SK-N-SH (cell line): ENCODE data around the gene ITPRID2. TPM values are rescaled to one million over a fixed set of nuclear protein-coding genes. Genes with fewer than 3 reads are reported as not detected.

Experiments used
- CTCF ChIA-PET: fragments of 300-600, 350-600 bp; formaldehyde crosslinking; extraction: SDS; loops from one replicate; lab custom pipeline; 2021; lab: Yijun Ruan, JAX
- POLR2A ChIA-PET: fragments of 350-600 bp; sonication (Branson Sonifier 250); formaldehyde crosslinking; extraction: SDS; loops from one replicate; lab custom pipeline; 2020; ENCODE audit warnings: antibody characterized with exemption, inconsistent platforms; lab: Yijun Ruan, JAX
- DNase-seq: peaks from one replicate; pipeline ENCODE4 v3.0.0; 2012
- H2AFZ ChIP-seq: fragments of 200-600 bp; sonication (generic); 2 replicates; pipeline ENCODE4 v1.8.1; 2016; ENCODE audit warnings: antibody characterized with exemption, mild to moderate bottlenecking, low read depth
- H3F3A ChIP-seq: fragments of 200-600 bp; sonication (generic); replicated peaks from 2 replicates; pipeline ENCODE3; 2016; ENCODE audit warnings: antibody characterized with exemption, mild to moderate bottlenecking; ENCODE audit not compliant: insufficient read depth
- H3K27ac ChIP-seq, 2 experiments: fragments of 200-500 bp in 1 of 2; fragments of 200-600 bp in 1 of 2; sonication (Bioruptor generic) in 1 of 2; sonication (generic), shearing (Covaris generic) in 1 of 2; 2 replicates each; pipeline versions ENCODE4 v1.5.1 to v1.6.1; 2014 to 2016; ENCODE audit warnings: low read depth in 2 of 2, inconsistent platforms in 1 of 2, low read length in 1 of 2, mild to moderate bottlenecking in 1 of 2, mixed read lengths in 1 of 2
- H3K27me3 ChIP-seq: fragments of 200-600 bp; sonication (generic), shearing (Covaris generic); 2 replicates; pipeline ENCODE4 v1.6.1; 2016; ENCODE audit warnings: mixed run types; ENCODE audit not compliant: insufficient read depth
- H3K36me3 ChIP-seq, 2 experiments: fragments of 200-500 bp in 1 of 2; fragments of 200-600 bp in 1 of 2; sonication (Bioruptor generic) in 1 of 2; sonication (generic) in 1 of 2; replicated peaks in 1 of 2; 2 replicates each; pipeline versions ENCODE3 to v1.5.1; 2014 to 2016; ENCODE audit warnings: low read length in 1 of 2, mild to moderate bottlenecking in 1 of 2; ENCODE audit not compliant: insufficient read depth in 2 of 2, control insufficient read depth in 1 of 2
- H3K4me1 ChIP-seq, 2 experiments: fragments of 200-500 bp in 1 of 2; fragments of 200-600 bp in 1 of 2; sonication (Bioruptor generic) in 1 of 2; sonication (generic), shearing (Covaris generic) in 1 of 2; 2 replicates each; pipeline versions ENCODE4 v1.5.1 to v1.6.1; 2014 to 2016; ENCODE audit warnings: low read depth in 1 of 2, low read length in 1 of 2, mixed run types in 1 of 2; ENCODE audit not compliant: insufficient read depth in 2 of 2, control insufficient read depth in 1 of 2
- H3K4me2 ChIP-seq: fragments of 200-600 bp; sonication (generic), shearing (Covaris generic); 2 replicates; pipeline ENCODE4 v1.6.1; 2017; ENCODE audit warnings: mixed run types
- H3K4me3 ChIP-seq, 2 experiments: fragments of 200-500 bp in 1 of 2; fragments of 200-600 bp in 1 of 2; sonication (Bioruptor generic) in 1 of 2; sonication (generic), shearing (Covaris generic) in 1 of 2; 2 replicates each; pipeline versions ENCODE4 v1.5.1 to v1.8.1; 2014 to 2016; ENCODE audit warnings: low read depth in 2 of 2, inconsistent platforms in 1 of 2, low read length in 1 of 2, mild to moderate bottlenecking in 1 of 2, mixed read lengths in 1 of 2, moderate library complexity in 1 of 2
- H3K79me2 ChIP-seq: fragments of 200-600 bp; sonication (generic); 2 replicates; pipeline ENCODE4 v1.8.1; 2017; ENCODE audit warnings: mild to moderate bottlenecking; ENCODE audit not compliant: insufficient read depth
- H3K9ac ChIP-seq: fragments of 200-600 bp; sonication (generic); 2 replicates; pipeline ENCODE4 v1.6.1; 2017; ENCODE audit warnings: mixed run types
- H3K9me2 ChIP-seq: fragments of 200-600 bp; sonication (generic); 2 replicates; pipeline ENCODE4 v1.6.1; 2017; ENCODE audit warnings: mixed run types
- H3K9me3 ChIP-seq: fragments of 200-600 bp; sonication (generic); 2 replicates; pipeline ENCODE4 v1.6.1; 2017; ENCODE audit warnings: mixed run types, mild to moderate bottlenecking, moderate library complexity
- H4K20me1 ChIP-seq: fragments of 200-600 bp; sonication (generic); 2 replicates; pipeline ENCODE4 v1.6.1; 2017; ENCODE audit warnings: mild to moderate bottlenecking, mixed run types; ENCODE audit not compliant: insufficient read depth
- CTCF ChIP-seq: fragments of 200-600 bp; sonication (generic); IDR thresholded peaks from 2 replicates; pipeline ENCODE4 v1.6.1; 2017; ENCODE audit warnings: antibody characterized with exemption, mild to moderate bottlenecking, moderate library complexity
- ELF1 ChIP-seq: IDR thresholded peaks from 2 replicates; pipeline ENCODE4 v1.4.0; 2012
- EP300 ChIP-seq, 2 experiments: IDR thresholded peaks; 2 replicates each; pipeline versions ENCODE4 v1.4.0 to v1.6.1; 2012; ENCODE audit warnings: borderline replicate concordance in 1 of 2, low read depth in 1 of 2, low read length in 1 of 2
- FOSL2 ChIP-seq: IDR thresholded peaks from 2 replicates; pipeline ENCODE4 v1.4.0; 2012; ENCODE audit warnings: low read depth, mild to moderate bottlenecking, moderate library complexity, borderline replicate concordance
- FOXM1 ChIP-seq: IDR thresholded peaks from 2 replicates; pipeline ENCODE4 v1.4.0; 2012; ENCODE audit warnings: low read depth, mild to moderate bottlenecking
- GABPA ChIP-seq: IDR thresholded peaks from 2 replicates; pipeline ENCODE4 v1.4.0; 2012; ENCODE audit warnings: low read depth, mild to moderate bottlenecking
- MEF2A ChIP-seq: IDR thresholded peaks from 2 replicates; pipeline ENCODE4 v1.4.0; 2012; ENCODE audit warnings: low read depth, borderline replicate concordance
- MXI1 ChIP-seq: IDR thresholded peaks from 2 replicates; pipeline ENCODE4 v1.6.1; 2012; ENCODE audit warnings: mild to moderate bottlenecking, low read depth, low read length, improper control_type of control experiment
- POLR2AphosphoS5 ChIP-seq: IDR thresholded peaks from 2 replicates; pipeline ENCODE4 v1.6.1; 2012; ENCODE audit warnings: low read depth, low read length
- RAD21 ChIP-seq: IDR thresholded peaks from 2 replicates; pipeline ENCODE4 v1.6.1; 2012; ENCODE audit warnings: mild to moderate bottlenecking, low read length
- RCOR1 ChIP-seq: fragments of 150-350 bp; IDR thresholded peaks from 2 replicates; pipeline ENCODE4 v1.6.1; 2017; ENCODE audit warnings: antibody characterized with exemption, low read length
- SMC3 ChIP-seq: IDR thresholded peaks from 2 replicates; pipeline ENCODE4 v1.6.1; 2012; ENCODE audit warnings: low read depth, low read length, improper control_type of control experiment
- TAF1 ChIP-seq: IDR thresholded peaks from 2 replicates; pipeline ENCODE4 v1.6.1; 2012; ENCODE audit warnings: low read depth, mild to moderate bottlenecking, low read length, moderate library complexity, borderline replicate concordance
- TCF12 ChIP-seq: IDR thresholded peaks from 2 replicates; pipeline ENCODE4 v1.4.0; 2012
- YY1 ChIP-seq: IDR thresholded peaks from 2 replicates; pipeline ENCODE4 v1.4.0; 2012; ENCODE audit warnings: low read depth, mild to moderate bottlenecking
- WGBS: methylation state at CpG from one replicate; pipeline ENCODE4 v1.1.6; 2017; ENCODE audit warnings: low lambda C conversion rate; 5-methylcytosine and 5-hydroxymethylcytosine counted together
- polyA plus RNA-seq, 3 experiments: library from polyadenylated mRNA; depleted of rRNA; stranded (reverse); fragments of >200 nt; gene quantifications; 2 replicates each; pipeline ENCODE4 v1.2.3, GENCODE V29; 2012
- TF ChIP-seq, protein P1 (sequence below): fragments of 150-350 bp; IDR thresholded peaks from 2 replicates; pipeline ENCODE4 v1.6.1; 2016; ENCODE audit warnings: mild to moderate bottlenecking, low read depth, low read length
- TF ChIP-seq, protein P2 (sequence below): IDR thresholded peaks from 2 replicates; pipeline ENCODE4 v1.6.1; 2012; ENCODE audit warnings: mild to moderate bottlenecking, low read depth, low read length, moderate library complexity
- TF ChIP-seq, protein P3 (sequence below): IDR thresholded peaks from 2 replicates; pipeline ENCODE4; 2012

Gene ITPRID2
- polyA plus RNA-seq, 1 of the 3 experiments (the other 2 are of a cell fraction), result 41.9 TPM

- CTCF ChIA-PET, result interaction anchor here (0.8 kb wide), 1 partner anchor 30 kb away, joined by 3 read pairs; no protein-coding TSS in a partner anchor
- H3F3A ChIP-seq, result no peaks in the 10 kb centered on the region
- no peak for TF ChIP-seq MXI1
- no peak for TF ChIP-seq POLR2AphosphoS5
- no peak for TF ChIP-seq FOSL2
- no peak for TF ChIP-seq YY1
- no peak for TF ChIP-seq FOXM1
- no peak for TF ChIP-seq CTCF
- TF ChIP-seq, protein P1, sequence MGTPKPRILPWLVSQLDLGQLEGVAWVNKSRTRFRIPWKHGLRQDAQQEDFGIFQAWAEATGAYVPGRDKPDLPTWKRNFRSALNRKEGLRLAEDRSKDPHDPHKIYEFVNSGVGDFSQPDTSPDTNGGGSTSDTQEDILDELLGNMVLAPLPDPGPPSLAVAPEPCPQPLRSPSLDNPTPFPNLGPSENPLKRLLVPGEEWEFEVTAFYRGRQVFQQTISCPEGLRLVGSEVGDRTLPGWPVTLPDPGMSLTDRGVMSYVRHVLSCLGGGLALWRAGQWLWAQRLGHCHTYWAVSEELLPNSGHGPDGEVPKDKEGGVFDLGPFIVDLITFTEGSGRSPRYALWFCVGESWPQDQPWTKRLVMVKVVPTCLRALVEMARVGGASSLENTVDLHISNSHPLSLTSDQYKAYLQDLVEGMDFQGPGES, result no peak
- TF ChIP-seq, all 33 proteins: peak for 0
- Histone ChIP-seq H3K9ac (no peak overlapping the region), H3K4me3 (no peak overlapping the region), H3K4me2 (no peak overlapping the region), H4K20me1 (no peaks in the 10 kb centered on the region), H3K36me3 (no peaks in the 10 kb centered on the region), H3K9me3 (no peaks in the 10 kb centered on the region), H3K79me2 (no peaks in the 10 kb centered on the region), H3K9me2 (no peaks in the 10 kb centered on the region), H3K27ac (no peak overlapping the region), H3K27me3 (no peaks in the 10 kb centered on the region), H2AFZ (no peak overlapping the region), H3K4me1 (peaks cover 0 to 9% of the 10 kb centered on the region in 2 experiments; a peak in 2 of 4 replicates)
- POLR2A ChIA-PET, result no interaction called here
- DNase-seq, result no peak
Measured at GRCh38 chr2:181847198-181847556, 44.4 kb upstream of the ITPRID2 start.

GRCh38 chr2:181847702-181848101 lies 43.8 kb upstream of the ITPRID2 start:
- Histone ChIP-seq H3K4me3 (no peak overlapping the region), H3K79me2 (no peaks in the 10 kb centered on the region), H3K4me1 (peaks cover 0 to 9% of the 10 kb centered on the region in 2 experiments; a peak in 2 of 4 replicates), H3K4me2 (no peak overlapping the region), H2AFZ (no peak overlapping the region), H3K9ac (no peak overlapping the region), H3F3A (no peaks in the 10 kb centered on the region), H3K9me3 (no peaks in the 10 kb centered on the region), H3K27ac (no peak overlapping the region), H3K9me2 (no peaks in the 10 kb centered on the region), H3K36me3 (no peaks in the 10 kb centered on the region), H3K27me3 (no peaks in the 10 kb centered on the region), H4K20me1 (no peaks in the 10 kb centered on the region)
- no peak for DNase-seq
- ChIA-PET POLR2A (no interaction called here), CTCF (interaction anchor here (0.8 kb wide), 1 partner anchor 30 kb away, joined by 3 read pairs; no protein-coding TSS in a partner anchor)
- WGBS, result 98% methylated on average over 2 of the region's 2 CpGs
- TF ChIP-seq MEF2A, result no peak
- no peak for TF ChIP-seq RAD21
- no peak for TF ChIP-seq TCF12
- no peak for TF ChIP-seq SMC3
- TF ChIP-seq FOXM1, result no peak
- TF ChIP-seq, protein P2, sequence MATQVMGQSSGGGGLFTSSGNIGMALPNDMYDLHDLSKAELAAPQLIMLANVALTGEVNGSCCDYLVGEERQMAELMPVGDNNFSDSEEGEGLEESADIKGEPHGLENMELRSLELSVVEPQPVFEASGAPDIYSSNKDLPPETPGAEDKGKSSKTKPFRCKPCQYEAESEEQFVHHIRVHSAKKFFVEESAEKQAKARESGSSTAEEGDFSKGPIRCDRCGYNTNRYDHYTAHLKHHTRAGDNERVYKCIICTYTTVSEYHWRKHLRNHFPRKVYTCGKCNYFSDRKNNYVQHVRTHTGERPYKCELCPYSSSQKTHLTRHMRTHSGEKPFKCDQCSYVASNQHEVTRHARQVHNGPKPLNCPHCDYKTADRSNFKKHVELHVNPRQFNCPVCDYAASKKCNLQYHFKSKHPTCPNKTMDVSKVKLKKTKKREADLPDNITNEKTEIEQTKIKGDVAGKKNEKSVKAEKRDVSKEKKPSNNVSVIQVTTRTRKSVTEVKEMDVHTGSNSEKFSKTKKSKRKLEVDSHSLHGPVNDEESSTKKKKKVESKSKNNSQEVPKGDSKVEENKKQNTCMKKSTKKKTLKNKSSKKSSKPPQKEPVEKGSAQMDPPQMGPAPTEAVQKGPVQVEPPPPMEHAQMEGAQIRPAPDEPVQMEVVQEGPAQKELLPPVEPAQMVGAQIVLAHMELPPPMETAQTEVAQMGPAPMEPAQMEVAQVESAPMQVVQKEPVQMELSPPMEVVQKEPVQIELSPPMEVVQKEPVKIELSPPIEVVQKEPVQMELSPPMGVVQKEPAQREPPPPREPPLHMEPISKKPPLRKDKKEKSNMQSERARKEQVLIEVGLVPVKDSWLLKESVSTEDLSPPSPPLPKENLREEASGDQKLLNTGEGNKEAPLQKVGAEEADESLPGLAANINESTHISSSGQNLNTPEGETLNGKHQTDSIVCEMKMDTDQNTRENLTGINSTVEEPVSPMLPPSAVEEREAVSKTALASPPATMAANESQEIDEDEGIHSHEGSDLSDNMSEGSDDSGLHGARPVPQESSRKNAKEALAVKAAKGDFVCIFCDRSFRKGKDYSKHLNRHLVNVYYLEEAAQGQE, result no peak
- TF ChIP-seq POLR2AphosphoS5, result no peak
- TF ChIP-seq, protein P3, sequence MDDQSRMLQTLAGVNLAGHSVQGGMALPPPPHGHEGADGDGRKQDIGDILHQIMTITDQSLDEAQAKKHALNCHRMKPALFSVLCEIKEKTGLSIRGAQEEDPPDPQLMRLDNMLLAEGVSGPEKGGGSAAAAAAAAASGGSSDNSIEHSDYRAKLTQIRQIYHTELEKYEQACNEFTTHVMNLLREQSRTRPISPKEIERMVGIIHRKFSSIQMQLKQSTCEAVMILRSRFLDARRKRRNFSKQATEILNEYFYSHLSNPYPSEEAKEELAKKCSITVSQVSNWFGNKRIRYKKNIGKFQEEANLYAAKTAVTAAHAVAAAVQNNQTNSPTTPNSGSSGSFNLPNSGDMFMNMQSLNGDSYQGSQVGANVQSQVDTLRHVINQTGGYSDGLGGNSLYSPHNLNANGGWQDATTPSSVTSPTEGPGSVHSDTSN, result no peak
- TF ChIP-seq GABPA, result no peak
- TF ChIP-seq ELF1, result no peak
- no peak for TF ChIP-seq MXI1
- no peak for TF ChIP-seq CTCF
- no peak for TF ChIP-seq YY1
- TF ChIP-seq RCOR1, result no peak
- TF ChIP-seq TAF1, result no peak
- TF ChIP-seq EP300 (IDR thresholded peaks at IDR 0.05; ENCODE audit: borderline replicate concordance in 1 of 2, low read depth in 1 of 2, low read length in 1 of 2), result no peak
